ENCODE measurements around the gene DMPK. TPM values are rescaled to one million over a fixed set of nuclear protein-coding genes. Genes with fewer than 3 reads are reported as not detected.

DMPK gene
- total and polyA plus RNA-seq, 2 donors: 49.4 to 223 TPM

DNA sequence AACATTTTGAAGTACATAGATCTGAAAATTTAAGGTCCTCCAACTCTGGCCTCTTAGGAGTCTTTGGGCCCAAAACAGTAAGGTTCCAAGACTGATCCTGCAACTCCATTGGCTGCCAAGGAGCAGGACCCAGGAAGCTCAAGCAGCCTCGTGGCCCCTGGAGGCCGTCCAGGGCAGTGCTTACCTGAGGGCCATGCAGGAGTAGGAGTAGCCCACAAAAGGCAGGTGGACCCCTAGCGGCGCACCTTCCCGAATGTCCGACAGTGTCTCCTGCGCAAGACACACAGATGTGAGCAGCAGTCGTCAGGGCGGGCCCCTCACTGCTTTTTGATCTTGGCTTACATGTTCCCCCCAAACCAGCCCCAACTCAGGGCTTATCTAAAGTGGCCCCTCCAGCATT lies 7.5 kb downstream of the DMPK start:
- no peaks in the 10 kb centered on the region for H3K4me1 ChIP-seq (ENCODE audit: insufficient read depth)
- H3K36me3 ChIP-seq (ENCODE audit: insufficient read depth): no peaks in the 10 kb centered on the region
- WGBS: 79% methylated on average over 9 of the region's 9 CpGs
- H3K27ac ChIP-seq (ENCODE audit: low read depth): no peak overlapping the region
- no peak for DNase-seq (ENCODE audit: extremely low spot score)
- no peak overlapping the region for H3K4me3 ChIP-seq (ENCODE audit: low read depth, low read length)

DNA sequence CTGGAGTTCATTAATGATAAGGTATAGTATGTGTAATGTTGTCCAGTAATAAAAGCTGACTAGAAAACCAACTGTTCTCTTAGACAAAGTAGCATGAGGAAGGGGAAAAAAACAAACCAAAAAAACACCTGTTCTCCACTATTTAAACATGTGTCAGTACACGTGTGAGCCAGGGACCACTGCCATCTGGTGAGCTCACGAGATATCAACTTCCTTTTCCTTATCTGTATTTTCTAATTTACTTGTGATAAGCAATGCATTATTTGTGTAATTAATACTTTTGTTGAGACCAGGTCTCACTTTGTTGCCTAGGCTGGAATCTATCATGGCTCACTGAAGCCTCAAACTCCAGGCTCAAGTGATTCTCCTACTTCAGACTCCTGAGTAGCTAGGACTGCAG lies 8.9 kb downstream of the DMPK start:
- Histone ChIP-seq H3K27ac (ENCODE audit: low read depth) (no peak overlapping the region), H3K36me3 (ENCODE audit: insufficient read depth) (no peaks in the 10 kb centered on the region), H3K4me1 (ENCODE audit: insufficient read depth) (no peaks in the 10 kb centered on the region), H3K4me3 (ENCODE audit: low read depth, low read length) (no peak overlapping the region)
- 32% methylated on average over 2 of the region's 2 CpGs for WGBS
- DNase-seq (ENCODE audit: extremely low spot score): no peak

DNA sequence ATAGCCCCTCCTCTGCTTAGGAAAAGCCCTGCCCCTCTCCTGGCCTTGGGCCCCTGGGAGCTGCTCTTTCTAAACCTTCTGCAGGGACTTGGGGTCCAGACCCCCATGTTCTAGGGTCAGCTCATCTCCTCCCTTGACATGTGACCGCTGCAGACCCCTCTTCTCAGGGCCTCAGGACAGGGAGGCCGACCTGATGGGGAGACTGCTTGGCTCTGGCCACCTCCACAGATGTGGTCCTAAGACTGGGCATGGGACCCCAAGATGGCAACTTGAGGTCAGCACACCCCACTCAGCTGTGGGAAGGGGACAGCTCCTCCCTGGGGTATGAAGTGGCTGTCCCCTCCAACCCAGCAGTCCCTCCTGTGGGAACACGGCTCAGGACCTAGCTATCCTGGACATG lies 9.4 kb downstream of the DMPK start:
- Histone ChIP-seq H3K36me3 (ENCODE audit: insufficient read depth) (no peaks in the 10 kb centered on the region), H3K27ac (ENCODE audit: low read depth) (no peak overlapping the region), H3K4me1 (ENCODE audit: insufficient read depth) (no peaks in the 10 kb centered on the region), H3K4me3 (ENCODE audit: low read depth, low read length) (no peak overlapping the region)
- WGBS: 85% methylated on average over 3 of the region's 3 CpGs
- no peak for DNase-seq (ENCODE audit: extremely low spot score)

DNA sequence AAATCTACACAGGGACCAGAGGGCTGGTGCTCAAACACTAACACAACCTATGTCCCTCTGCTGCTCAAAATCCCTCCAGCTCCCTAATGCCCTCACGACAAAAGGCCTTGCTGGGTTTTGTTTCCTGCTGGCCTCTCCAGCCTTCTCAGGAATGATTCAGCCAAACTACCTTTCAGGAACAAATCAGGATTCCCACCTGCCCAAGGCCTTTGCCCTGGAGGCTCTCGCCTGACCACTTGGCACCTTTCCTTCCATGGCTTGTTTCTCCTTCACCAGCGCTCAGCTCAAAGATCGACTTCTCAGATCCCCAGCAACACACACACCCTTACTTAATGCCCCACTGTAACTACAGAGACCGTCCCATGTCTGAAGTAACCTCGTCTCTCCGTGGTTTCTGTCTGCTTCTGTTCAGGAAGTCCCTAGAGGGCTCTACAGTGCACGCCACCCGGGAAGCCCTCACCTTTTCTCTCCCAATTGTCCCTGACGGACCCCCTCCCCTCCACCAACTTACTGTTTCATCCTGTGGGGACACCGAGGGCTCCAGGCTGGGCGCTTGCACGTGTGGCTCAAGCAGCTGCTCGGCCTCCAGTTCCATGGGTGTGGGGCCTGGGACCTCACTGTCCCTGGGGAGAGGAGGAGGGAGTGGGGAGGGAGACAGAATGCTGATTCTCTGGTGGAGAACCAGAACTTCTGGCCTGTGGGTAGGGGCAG lies 10.0 kb downstream of the DMPK start:
- 77% methylated on average over 14 of the region's 14 CpGs for WGBS
- H3K4me3 ChIP-seq (ENCODE audit: low read depth, low read length): no peak overlapping the region
- no peak overlapping the region for H3K27ac ChIP-seq (ENCODE audit: low read depth)
- H3K4me1 ChIP-seq (ENCODE audit: insufficient read depth): no peaks in the 10 kb centered on the region
- no peaks in the 10 kb centered on the region for H3K36me3 ChIP-seq (ENCODE audit: insufficient read depth)
- no peak for DNase-seq (ENCODE audit: extremely low spot score)

DNA sequence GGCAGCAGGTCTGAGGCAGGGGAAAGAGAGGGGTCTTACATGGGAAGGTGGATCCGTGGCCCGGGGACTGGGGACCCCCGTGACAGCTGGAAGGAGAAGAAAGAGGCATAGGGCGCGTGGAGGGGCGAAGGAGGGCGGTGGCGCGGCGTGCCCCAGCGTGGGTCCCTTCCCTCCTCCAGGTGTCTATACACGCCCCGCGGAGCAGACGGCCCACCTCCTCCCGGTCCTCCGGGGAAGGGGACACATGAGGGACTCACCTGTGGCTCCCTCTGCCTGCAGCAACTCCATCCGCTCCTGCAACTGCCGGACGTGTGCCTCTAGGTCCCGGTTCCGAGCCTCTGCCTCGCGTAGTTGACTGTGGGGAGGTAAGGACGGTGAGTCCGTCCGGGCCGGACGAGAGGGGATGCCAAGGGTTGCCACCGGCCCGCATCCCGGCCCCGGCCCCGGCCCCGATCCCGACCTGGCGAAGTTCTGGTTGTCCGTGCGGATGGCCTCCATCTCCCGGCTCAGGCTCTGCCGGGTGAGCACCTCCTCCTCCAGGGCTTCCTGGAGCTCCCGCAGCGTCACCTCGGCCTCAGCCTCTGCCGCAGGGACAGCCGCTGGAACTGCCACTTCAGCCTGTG lies 10.9 kb downstream of the DMPK start:
- no peaks in the 10 kb centered on the region for H3K36me3 ChIP-seq (ENCODE audit: insufficient read depth)
- H3K27ac ChIP-seq (ENCODE audit: low read depth): peak overlapping the region; percentile 82
- no peak for DNase-seq (ENCODE audit: extremely low spot score)
- H3K4me3 ChIP-seq (ENCODE audit: low read depth, low read length): no peak overlapping the region
- 80% methylated on average over 46 of the region's 46 CpGs for WGBS
- no peaks in the 10 kb centered on the region for H3K4me1 ChIP-seq (ENCODE audit: insufficient read depth)

DNA sequence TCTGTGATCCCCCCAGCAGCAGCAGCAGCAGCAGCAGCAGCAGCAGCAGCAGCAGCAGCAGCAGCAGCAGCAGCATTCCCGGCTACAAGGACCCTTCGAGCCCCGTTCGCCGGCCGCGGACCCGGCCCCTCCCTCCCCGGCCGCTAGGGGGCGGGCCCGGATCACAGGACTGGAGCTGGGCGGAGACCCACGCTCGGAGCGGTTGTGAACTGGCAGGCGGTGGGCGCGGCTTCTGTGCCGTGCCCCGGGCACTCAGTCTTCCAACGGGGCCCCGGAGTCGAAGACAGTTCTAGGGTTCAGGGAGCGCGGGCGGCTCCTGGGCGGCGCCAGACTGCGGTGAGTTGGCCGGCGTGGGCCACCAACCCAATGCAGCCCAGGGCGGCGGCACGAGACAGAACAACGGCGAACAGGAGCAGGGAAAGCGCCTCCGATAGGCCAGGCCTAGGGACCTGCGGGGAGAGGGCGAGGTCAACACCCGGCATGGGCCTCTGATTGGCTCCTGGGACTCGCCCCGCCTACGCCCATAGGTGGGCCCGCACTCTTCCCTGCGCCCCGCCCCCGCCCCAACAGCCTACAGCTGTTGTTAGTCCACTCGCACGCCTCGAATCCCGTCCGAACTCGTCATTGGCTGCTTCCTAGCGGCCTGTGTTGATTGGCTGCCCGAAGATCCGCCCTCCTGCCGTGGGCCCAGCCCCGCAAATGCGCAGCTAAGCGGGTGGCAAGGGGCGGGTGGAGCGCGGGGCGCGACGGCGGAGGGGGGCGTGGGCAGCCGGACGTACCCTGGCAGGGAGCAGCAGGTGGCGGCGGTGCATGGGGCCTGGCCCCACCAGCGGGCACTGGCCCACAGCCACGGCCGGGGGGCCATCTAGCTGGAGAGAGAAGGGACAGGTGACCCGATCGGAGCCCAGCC lies 11.8 kb downstream of the DMPK start:
- peak overlapping the region; percentile 76 for H3K4me3 ChIP-seq (ENCODE audit: low read depth, low read length)
- H3K36me3 ChIP-seq (ENCODE audit: insufficient read depth): no peaks in the 10 kb centered on the region
- peak; percentile 95 for DNase-seq (ENCODE audit: extremely low spot score)
- peak overlapping the region; percentile 82 for H3K27ac ChIP-seq (ENCODE audit: low read depth)
- 1% methylated on average over 79 of the region's 79 CpGs for WGBS
- no peaks in the 10 kb centered on the region for H3K4me1 ChIP-seq (ENCODE audit: insufficient read depth)

DNA sequence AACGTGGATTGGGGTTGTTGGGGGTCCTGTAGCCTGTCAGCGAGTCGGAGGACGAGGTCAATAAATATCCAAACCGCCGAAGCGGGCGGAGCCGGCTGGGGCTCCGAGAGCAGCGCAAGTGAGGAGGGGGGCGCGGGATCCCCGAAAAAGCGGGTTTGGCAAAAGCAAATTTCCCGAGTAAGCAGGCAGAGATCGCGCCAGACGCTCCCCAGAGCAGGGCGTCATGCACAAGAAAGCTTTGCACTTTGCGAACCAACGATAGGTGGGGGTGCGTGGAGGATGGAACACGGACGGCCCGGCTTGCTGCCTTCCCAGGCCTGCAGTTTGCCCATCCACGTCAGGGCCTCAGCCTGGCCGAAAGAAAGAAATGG lies 12.5 kb downstream of the DMPK start:
- WGBS: under 1% methylated on average over 28 of the region's 28 CpGs
- H3K4me3 ChIP-seq (ENCODE audit: low read depth, low read length): peak overlapping the region; percentile 76
- no peaks in the 10 kb centered on the region for H3K36me3 ChIP-seq (ENCODE audit: insufficient read depth)
- no peak for DNase-seq (ENCODE audit: extremely low spot score)
- H3K4me1 ChIP-seq (ENCODE audit: insufficient read depth): no peaks in the 10 kb centered on the region
- H3K27ac ChIP-seq (ENCODE audit: low read depth): peak overlapping the region; percentile 42

DNA sequence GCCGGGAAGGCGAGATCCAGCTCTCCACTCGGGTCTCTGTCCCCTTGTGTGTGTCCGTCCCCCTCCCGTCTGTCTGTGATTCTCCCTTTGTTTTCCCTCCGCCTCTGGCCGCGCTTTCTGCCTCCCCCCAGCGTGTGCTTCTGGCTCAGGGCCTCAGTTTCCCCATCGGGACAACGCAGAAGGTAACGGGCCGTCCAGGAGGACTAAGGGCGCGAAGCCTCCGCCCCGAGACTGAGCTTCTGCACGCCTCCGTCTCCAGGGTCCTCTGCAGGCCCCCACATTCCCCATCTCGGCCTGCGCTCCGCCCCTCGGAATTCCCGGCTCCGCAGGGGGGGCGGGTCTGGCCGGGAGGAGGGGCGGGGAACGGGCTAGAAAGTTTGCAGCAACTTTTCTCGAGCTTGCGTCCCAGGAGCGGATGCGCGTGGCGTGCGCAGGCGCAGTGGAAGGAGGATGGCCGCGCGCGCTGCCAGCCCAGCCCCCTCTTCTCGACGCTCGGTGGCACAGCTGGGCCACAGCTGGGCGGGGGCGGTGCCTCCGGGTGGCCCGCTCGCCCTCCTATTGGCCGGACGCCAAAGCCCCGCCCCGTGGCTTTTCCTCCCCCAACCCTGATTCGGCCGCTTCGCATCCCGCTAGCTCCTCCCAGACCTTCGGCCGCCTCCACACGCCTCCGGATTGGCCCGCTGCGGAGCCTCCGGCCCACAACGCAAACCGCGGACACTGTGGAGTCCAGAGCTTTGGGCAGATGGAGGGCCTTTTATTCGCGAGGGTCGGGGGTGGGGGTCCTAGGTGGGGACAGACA lies 13.1 kb downstream of the DMPK start, which contains the start of gene SIX5:
Gene SIX5, minus strand, starts transcription at position 269 of the 799 bp plus-strand sequence. CDS start 408 bp downstream, outside the sequence.
- no peaks in the 10 kb centered on the region for H3K4me1 ChIP-seq (ENCODE audit: insufficient read depth)
- H3K4me3 ChIP-seq (ENCODE audit: low read depth, low read length): peak within 1 kb of the TSS; percentile 76
- under 1% methylated on average over 70 of the region's 70 CpGs for WGBS
- H3K36me3 ChIP-seq (ENCODE audit: insufficient read depth): no peaks in the 10 kb centered on the region
- peak; percentile 95 for DNase-seq (ENCODE audit: extremely low spot score)
- peak within 1 kb of the TSS; percentile 87 for H3K27ac ChIP-seq (ENCODE audit: low read depth)

DNA sequence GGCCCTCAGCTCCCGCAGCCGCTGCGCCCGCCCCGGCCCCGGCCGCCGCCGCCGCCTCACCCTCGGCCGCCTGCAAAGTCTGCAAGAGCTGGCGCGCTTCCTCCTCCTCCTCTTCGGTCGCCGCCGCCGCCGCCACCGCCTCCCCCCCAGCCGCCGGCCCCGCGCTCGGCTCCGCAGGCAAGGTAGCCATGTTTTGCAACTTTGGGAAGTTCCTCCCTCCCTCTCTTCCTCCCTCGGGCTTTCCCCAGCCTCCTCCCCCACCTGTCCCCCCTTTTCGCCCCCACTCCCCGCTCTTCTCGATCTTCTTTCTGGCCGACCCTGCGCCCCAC lies 13.7 kb downstream of the DMPK start:
- no peak for DNase-seq (ENCODE audit: extremely low spot score)
- Histone ChIP-seq H3K4me1 (ENCODE audit: insufficient read depth) (no peaks in the 10 kb centered on the region), H3K36me3 (ENCODE audit: insufficient read depth) (no peaks in the 10 kb centered on the region), H3K27ac (ENCODE audit: low read depth) (peak overlapping the region; percentile 87), H3K4me3 (ENCODE audit: low read depth, low read length) (peak overlapping the region; percentile 76)
- under 1% methylated on average over 27 of the region's 33 CpGs for WGBS

DNA sequence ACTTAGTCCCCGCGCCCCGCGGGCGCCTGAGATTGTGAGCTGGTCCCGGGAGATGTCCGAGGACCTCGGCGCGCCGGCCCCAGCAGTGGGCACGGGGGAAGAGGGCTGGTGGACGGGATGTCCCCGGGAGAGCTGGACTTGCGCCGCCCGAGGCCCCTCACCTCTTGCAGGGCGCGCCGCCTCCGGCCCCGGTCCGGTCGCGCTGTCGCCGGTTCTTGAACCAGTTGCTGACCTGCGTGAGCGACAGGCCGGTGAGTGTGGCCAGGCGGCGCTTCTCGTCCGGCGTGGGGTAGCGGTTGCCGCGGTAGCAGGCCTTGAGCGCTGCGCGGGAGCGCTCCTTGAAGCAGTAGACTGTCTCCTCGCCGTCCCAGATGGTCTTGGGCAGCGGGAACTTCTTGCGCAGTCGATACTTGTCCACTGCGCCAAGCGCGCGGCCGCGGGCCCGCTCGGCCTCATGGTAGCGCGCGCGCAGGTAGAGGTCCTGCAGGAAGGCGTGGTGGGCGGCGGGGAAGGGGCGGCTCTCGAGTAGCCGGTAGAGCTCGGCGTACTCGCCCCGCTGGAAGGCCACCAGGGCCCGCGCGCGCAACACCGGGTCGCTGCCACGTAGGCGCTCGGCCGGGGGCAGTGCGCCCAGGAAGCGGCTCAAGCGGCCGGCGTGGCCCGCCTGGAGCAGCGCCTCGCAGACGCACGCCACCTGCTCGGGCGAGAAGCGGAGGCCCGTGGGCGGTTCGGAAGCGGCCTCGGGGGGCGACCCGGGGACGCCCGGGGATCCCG lies 14.2 kb downstream of the DMPK start:
- under 1% methylated on average over 102 of the region's 102 CpGs for WGBS
- H3K4me1 ChIP-seq (ENCODE audit: insufficient read depth): no peaks in the 10 kb centered on the region
- no peak for DNase-seq (ENCODE audit: extremely low spot score)
- no peaks in the 10 kb centered on the region for H3K36me3 ChIP-seq (ENCODE audit: insufficient read depth)
- H3K27ac ChIP-seq (ENCODE audit: low read depth): peak overlapping the region; percentile 87
- H3K4me3 ChIP-seq (ENCODE audit: low read depth, low read length): peak overlapping the region; percentile 76

DNA sequence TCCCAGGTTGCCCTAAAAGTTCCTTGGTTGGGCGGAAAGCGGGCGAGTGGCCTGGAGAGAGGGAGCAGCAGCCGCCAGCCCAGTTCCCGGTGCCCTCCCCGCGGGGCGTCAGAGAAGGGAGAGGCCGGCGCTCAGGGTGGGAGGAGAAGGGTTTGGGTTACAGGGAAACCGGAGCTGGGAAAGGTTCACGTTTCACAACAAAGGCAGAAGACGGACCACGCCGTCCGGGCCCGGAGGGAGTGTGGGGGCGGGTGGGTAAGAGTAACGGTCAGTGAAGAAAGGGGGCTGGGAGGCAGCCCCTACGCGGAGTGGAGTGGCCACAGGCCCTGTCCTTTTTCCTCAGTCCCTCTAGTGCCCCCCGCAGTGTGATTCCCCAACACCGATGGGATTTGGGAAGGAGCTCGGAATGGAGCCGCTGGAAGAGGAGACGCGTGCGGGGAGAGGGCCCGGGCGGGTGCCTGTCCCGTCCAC lies 14.8 kb downstream of the DMPK start:
- Histone ChIP-seq H3K4me1 (ENCODE audit: insufficient read depth) (no peaks in the 10 kb centered on the region), H3K36me3 (ENCODE audit: insufficient read depth) (no peaks in the 10 kb centered on the region), H3K27ac (ENCODE audit: low read depth) (peak overlapping the region; percentile 87), H3K4me3 (ENCODE audit: low read depth, low read length) (peak overlapping the region; percentile 76)
- peak; percentile 79 for DNase-seq (ENCODE audit: extremely low spot score)
- 5% methylated on average over 31 of the region's 31 CpGs for WGBS

DNA sequence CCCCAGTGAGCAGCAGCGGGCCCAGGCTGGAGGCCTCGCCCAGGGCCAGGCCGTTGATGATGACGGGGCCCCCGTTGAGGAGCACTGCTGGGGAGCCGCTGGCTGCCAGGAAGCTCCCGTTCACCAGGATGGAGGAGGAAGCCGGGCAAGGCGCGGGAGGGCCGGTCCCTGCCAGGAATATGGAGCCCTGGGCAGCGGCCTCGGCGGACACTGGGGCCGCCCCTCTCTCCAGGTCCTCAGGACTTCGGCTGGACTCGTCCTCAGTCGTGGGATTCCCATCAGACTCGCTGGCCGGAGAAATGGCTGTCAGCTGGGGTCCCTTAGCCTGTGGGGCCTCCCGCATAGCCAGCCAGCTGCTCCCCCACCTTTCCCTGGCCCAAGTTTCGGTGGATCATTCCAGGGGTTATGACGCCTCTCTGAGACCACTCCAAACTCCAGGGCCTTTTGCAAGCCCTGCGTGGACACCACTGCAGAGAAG lies 15.4 kb downstream of the DMPK start:
- peak overlapping the region; percentile 76 for H3K4me3 ChIP-seq (ENCODE audit: low read depth, low read length)
- H3K27ac ChIP-seq (ENCODE audit: low read depth): peak overlapping the region; percentile 64
- no peaks in the 10 kb centered on the region for H3K4me1 ChIP-seq (ENCODE audit: insufficient read depth)
- no peaks in the 10 kb centered on the region for H3K36me3 ChIP-seq (ENCODE audit: insufficient read depth)
- no peak for DNase-seq (ENCODE audit: extremely low spot score)
- WGBS: 16% methylated on average over 24 of the region's 24 CpGs

Measured in urinary bladder (tissue), 4 donors.